CD4-positive, alpha-beta T cell treated with Interleukin-6 at 100 ng/mL for 8 hours (primary cell): ENCODE results near the gene NRG2.

Experiments used
- DNase-seq: peaks from one replicate; pipeline ENCODE4 v3.0.0-alpha.2; 2020; ENCODE audit warnings: mixed read lengths, low spot score

Gene NRG2

GRCh38 chr5:139810341-139811273 is 232.5 kb downstream of the NRG2 start:
- no peak for DNase-seq

- no peak for DNase-seq
Observed at GRCh38 chr5:139809331-139809810, 233.7 kb downstream of the NRG2 start.

- no peak for DNase-seq
Observed at GRCh38 chr5:139808481-139809330, 234.4 kb downstream of the NRG2 start.

- DNase-seq = no peak
Observed at GRCh38 chr5:139807647-139808030, 235.5 kb downstream of the NRG2 start.

DNA sequence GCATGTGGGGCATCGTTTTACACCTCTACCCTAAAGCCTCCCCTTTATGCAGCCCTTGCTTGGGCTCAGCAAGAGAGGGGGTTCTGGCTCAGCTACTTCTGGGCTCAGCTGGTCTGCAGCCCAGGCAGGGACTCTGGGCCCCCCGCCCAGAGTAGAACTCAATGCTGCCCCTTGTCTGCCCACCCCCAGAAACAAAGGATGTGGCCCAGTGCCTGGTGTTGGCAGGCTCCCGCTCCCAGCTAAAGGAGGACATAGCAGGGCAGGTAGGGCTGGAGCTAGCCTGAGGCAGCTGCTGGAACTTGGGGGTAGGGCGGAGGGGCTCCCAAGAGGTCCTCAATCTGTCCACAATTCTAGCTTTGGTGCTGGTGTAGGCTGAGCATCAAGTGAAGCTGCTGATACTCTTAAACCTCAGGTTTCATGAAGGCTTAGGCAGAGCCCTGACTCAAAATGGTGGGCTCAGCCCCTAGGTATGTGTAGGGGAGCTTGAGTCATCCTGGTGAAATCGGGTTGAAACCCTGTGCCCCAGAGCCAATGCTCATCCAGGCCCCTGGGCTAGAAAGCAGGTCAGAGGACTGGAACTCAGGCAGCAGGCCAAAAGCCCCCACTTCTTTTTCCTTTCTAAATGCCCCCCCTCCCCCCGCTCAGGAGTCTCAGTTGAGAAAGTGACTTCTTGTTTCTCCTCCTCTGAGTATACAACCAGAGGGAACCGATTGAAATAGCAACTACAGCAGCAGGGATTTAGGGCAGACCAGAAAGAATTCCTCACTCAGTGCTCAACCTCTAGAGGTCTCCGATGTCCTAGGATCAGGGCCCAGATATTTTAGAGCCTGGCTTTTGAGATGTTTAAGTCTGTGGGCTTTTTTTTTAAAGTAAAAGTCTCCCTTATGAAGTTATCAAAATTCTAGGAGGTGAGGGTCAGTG is 236.1 kb downstream of the NRG2 start:
- DNase-seq = no peak

DNA sequence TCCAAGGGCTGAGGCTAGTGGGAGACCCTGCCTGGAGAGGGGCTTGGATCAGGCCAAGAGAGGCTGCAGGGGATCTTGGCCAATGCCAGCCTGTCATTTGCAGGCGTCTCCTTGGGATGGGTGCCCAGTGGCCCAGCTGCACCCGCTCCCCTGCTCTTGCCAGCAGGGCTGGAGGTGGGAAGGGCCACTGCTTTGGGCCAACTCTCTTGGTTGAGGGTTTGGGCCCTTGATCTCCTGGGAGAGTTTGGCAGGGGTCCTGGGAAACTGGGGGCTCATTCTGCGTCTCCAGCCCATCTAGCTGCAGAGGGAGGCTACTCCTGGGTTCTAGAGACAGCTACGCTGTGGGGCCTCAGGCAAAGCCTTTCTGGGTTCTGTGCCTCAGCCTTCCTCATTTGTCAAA is 237.0 kb downstream of the NRG2 start:
- no peak for DNase-seq

DNA sequence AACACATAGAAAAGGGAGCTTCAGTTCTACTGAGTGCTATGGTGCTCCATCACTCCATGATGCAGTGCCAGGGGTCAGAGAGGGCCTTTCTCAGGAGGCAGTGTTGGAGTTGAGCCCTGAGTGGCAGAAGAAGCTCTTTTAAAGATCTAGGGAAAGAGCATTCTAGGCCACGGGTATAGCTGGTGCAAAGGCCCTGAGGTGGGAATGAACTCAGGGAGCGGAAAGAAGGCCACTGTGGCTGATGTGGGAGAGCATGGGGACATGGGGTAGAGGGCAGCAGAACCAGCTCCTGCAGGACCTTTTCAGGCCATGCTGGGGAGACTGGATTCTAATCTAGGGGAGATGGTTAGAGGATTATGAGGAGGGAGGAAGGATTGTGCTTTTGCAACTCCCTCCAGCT is 237.6 kb downstream of the NRG2 start:
- no peak for DNase-seq

- no peak for DNase-seq
Observed at GRCh38 chr5:139804800-139805397, 238.2 kb downstream of the NRG2 start.

DNA sequence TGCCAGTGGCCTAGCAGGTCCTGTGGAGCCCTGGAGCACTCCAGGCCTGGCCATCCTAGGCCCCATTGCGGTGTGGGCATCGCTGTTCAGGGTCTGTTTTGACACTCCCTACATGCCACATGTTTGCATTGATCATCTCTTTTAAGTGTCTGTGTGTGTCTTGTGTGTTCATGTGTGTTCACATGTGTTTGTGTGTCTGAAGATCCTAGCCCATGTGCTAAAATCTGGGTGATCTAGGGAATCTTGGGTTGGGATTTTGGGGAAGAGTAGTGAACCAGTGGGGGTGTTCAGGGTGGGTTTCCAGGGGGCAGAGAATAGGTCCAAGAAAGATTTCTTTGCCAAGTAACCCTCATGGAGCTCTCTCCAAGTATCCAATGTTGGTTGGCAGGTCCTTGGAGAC is 239.1 kb downstream of the NRG2 start:
- DNase-seq = no peak

DNA sequence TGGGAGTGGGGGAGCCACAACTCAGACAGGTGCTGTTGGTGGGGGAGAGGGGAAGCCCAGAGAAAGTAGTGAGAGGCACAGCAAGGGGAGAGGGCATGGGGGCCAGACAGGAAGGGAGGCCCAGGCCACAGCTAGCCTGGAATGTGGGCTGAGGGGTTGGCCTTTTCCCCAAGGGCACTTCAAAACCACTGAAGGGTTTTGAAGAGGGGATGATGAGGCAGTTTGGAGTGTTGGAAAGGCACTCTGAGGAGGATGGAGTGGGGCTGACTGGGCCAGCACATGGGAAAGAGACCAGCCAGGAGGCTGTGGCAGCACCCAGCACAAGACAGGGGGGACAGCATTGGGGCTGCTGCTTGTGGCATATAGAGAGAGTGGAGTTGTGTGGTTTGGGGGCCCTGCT is 243.7 kb downstream of the NRG2 start:
- DNase-seq = no peak

GRCh38 chr5:139798883-139799282 is 244.2 kb downstream of the NRG2 start:
- no peak for DNase-seq

GRCh38 chr5:139797856-139798510 is 245.1 kb downstream of the NRG2 start:
- no peak for DNase-seq

GRCh38 chr5:139797335-139797734 is 245.8 kb downstream of the NRG2 start:
- no peak for DNase-seq
